ENCODE results near the gene SETMAR.

GRCh38 chr3:4326868-4327267 is 23.7 kb downstream of the SETMAR start:
- TF ChIP-seq CTCF (IDR thresholded peaks at IDR 0.05; ENCODE audit: low read depth, low read length) (no peak), MYC (IDR thresholded peaks at IDR 0.05; ENCODE audit: low read depth, low read length) (no peak), POLR2A (IDR thresholded peaks at IDR 0.05; ENCODE audit: extremely low read depth, insufficient read length) (no peak), MAX (IDR thresholded peaks at IDR 0.05; ENCODE audit: low read depth, low read length) (no peak)
